GM13977 (cell line): ENCODE results near the gene ACTRT2.

Experiments
- DNase-seq: peaks from one replicate; pipeline ENCODE4 v3.0.0; 2012; ENCODE audit warnings: low spot score
- in situ Hi-C: fragments of 300-500 bp; cut with MboI; formaldehyde crosslinking; loops from one replicate; pipeline ENCODE4 v1.12.0; 2022; ENCODE audit warnings: low sequenced_read_pairs, low pct_unique_long_range_greater_than_20kb, mixed read lengths, inconsistent platforms; ENCODE audit not compliant: unreplicated experiment
- TF ChIP-seq, protein P1 (sequence below): IDR thresholded peaks from 2 replicates; pipeline ENCODE4 v1.5.1; 2012; ENCODE audit warnings: mild to moderate bottlenecking, control low read depth; ENCODE audit not compliant: insufficient read depth; ENCODE audit errors: extremely low read depth, missing control alignments

The ACTRT2 gene

DNA sequence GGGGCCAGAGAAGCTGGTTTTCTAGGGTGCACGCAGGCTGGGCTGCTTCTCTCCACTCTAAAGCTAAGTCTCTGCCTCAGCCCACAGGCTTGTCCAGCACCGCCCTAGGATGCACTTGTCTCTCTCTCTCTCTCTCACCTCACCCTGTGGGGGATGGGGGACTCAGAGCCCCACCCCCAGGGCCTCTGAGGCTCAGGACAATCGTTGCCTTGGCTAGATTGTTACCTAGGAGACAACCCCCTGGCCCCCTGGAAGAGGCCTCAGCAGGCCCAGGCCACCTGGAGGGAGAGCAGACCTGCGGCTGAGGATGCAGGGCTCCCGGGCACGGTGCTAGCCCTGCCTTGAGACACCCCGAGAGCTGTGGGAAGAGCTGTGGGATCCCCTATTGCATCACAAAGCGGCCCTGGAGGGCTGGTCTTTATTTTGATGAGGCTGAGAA is at the start of gene ACTRT2:
Gene ACTRT2, plus strand, starts transcription at position 235 of the 439 bp plus-strand sequence. CDS start 220 bp downstream, outside the sequence.
- DNase-seq: no peak
- in situ Hi-C loops: no loop called here
- TF ChIP-seq, protein P1, sequence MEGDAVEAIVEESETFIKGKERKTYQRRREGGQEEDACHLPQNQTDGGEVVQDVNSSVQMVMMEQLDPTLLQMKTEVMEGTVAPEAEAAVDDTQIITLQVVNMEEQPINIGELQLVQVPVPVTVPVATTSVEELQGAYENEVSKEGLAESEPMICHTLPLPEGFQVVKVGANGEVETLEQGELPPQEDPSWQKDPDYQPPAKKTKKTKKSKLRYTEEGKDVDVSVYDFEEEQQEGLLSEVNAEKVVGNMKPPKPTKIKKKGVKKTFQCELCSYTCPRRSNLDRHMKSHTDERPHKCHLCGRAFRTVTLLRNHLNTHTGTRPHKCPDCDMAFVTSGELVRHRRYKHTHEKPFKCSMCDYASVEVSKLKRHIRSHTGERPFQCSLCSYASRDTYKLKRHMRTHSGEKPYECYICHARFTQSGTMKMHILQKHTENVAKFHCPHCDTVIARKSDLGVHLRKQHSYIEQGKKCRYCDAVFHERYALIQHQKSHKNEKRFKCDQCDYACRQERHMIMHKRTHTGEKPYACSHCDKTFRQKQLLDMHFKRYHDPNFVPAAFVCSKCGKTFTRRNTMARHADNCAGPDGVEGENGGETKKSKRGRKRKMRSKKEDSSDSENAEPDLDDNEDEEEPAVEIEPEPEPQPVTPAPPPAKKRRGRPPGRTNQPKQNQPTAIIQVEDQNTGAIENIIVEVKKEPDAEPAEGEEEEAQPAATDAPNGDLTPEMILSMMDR: no peak

DNA sequence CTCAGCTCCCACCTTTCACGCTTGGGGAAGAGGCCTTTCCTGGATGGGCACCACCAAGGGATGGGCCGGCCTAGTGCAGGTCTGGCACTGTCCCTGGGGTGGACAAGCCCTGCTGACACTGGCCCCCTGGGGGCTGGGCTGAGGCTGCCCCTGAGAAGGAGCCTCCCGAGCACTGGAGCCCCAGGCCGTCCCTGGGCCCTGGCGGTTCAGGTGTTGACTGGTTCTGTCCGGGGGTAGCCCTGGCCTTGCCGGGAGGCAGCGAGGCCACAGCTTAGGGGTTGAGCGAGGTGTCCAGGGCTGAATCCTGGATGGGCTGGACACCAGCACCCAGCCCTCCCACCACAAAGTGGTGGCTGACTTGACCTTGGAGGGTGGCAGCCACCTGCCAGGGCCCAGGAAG is 49.7 kb upstream of the ACTRT2 start:
- TF ChIP-seq, protein P1: no peak
- DNase-seq: no peak
- in situ Hi-C loops: no loop called here

DNA sequence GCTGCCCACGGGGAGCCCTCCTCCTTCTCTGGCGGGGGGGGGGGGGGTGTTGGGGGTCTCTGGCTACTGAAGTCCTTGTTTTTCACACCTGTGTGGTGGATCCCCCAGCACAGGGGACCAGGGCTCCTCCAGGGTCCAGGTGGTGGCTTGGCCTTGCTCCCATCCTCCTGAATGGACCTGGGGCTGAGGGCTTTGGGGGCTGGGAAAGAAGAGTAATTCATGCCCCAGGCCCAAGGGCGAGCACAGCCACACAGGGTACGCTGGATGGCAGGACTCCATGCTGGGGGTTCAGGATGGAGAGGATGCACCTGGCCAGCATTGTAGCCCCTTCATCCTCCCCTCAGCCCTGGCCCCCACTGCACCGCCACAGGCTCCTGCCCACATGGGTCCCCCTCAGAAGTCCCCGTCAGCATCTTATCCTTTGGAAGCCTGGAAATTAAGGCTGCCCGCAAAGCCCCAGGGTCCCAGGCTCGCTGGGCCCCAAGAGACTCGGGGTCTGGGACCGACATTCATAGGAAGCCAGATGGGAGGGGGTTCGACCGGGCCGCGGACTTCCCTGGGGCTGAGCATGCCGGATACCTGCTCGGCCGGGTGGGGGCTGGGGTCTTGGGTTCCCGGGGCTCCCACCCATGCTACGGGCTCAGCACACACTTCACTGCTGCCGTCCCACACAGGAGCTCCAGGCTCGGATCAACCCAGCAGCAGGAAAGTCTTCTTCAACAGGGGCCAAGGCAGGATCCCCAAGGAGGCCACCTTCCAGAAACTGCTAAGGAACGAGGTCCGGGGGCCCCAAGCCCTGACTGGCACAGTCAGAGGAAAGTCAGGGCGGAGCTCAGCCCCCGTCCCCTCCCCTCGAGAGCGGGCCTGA is 49.0 kb upstream of the ACTRT2 start:
- in situ Hi-C loops: no loop called here
- no peak for DNase-seq
- TF ChIP-seq, protein P1: no peak

DNA sequence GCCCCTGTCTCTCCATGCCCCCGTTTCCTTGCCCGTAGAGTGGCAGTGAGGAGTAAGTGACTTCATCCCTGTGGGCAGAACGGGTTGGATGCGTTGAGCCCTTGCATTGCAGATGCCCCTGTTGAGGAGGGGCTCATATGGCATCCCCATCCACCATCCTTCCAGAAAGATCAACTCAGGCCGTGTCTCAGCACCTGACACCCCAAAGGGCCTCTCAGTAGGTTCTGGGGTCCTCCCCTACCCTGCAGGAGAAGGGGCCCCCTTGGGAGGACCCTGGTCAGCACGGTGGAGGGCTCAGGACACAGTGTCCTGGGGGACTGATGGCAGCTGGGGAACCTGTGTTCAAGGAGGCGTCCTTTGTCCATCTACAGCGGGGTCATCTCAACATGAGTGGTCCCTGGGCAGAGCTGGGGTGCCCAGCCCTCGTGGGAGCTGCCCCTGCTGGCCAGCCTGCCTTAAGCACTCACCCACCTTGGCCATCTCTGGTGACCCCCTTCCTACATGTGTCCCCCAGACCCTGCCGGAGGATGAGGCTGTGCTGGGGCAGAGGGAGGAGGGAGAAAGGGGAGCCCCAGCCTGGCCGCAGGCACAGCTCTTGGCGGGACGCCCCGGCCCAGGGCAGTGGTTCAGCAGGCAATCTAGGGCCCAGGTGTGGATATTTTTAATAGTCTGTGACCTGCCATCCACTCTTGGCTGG is 48.2 kb upstream of the ACTRT2 start:
- TF ChIP-seq, protein P1: no peak
- in situ Hi-C loops: no loop called here
- no peak for DNase-seq

DNA sequence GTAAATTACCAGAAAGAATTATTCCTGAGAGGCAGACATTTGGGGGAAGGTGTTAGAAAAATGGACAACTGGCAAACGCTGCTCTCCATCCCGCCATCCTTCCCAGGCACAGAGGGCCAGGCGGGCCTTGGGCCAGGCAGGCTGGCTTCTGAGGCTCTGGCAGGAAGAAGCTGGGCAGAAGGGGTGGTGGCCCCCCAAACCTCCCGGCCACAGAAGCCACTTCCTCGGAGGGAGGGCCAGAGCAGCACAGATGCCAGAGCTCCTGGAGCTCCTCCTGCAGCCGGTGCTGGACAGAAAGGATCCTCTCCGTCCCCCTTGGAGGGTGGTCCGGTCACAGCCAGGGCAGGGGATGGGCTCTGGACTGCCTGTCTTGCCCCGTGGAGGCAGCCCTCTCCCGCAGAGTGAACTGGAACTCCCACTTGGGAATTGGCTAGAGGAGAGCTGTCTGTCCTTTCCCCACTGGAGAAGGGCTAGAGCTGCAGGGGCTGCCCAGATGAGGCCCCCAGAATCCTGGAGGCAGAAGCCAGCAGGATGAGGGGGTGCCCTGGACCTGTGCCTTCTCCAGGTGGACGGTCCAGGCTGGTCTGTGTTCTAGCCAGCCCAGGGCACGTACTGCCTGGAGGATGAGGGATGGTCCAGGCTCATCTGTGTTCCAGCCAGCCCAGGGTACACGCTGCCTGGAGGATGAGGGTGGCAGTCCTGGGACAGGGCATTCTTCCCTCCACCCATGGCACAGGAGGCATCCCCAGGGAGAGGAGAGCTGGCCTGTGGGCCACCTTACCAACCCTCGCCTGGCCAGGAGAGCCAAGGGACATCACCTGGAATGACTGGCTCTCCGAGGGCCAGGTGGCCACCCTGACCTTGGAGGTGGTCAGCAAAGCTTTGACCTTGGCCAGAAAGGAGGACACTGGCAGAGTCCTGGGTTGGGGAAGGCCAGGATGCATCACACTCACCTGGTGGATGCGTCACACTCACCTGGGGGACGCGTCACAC is 47.4 kb upstream of the ACTRT2 start:
- TF ChIP-seq, protein P1: no peak
- in situ Hi-C loops: no loop called here

More for the DNA sequence above, 47.4 kb upstream of the ACTRT2 start:
- DNase-seq: no peak
